Activated CD4-positive, alpha-beta T cell treated with anti-CD3 and anti-CD28 coated beads, Interleukin-2, amount 50 U/mL, for 24 hours (primary cell): ENCODE data around the gene TRAPPC5.

Experiments used
- DNase-seq, 2 donors: peaks; one replicate each; pipeline ENCODE4 v3.0.0-alpha.2; 2020; ENCODE audit warnings: low read depth in 1 of 2, low spot score in 1 of 2

Gene TRAPPC5

GRCh38 chr19:7674010-7675005, 6.3 kb upstream of the TRAPPC5 start:
- DNase-seq = peak in 1 of 2 donors; percentile 32

- DNase-seq = no peak
Measured at GRCh38 chr19:7676376-7676775, 4.3 kb upstream of the TRAPPC5 start.

- no peak for DNase-seq
Measured at GRCh38 chr19:7676854-7677253, 3.8 kb upstream of the TRAPPC5 start, which contains the start of gene MCEMP1. Gene MCEMP1 (plus strand): TSS chr19:7677090. CDS start chr19:7677121, 31 bp downstream.

- no peak for DNase-seq
Measured at GRCh38 chr19:7677669-7678311, 2.8 kb upstream of the TRAPPC5 start.

GRCh38 chr19:7678971-7679751, 1.5 kb upstream of the TRAPPC5 start:
- peak; percentile 43 to 65 for DNase-seq

- no peak for DNase-seq
Measured at GRCh38 chr19:7679771-7680605, 645 bp upstream of the TRAPPC5 start.

GRCh38 chr19:7681340-7682174, 924 bp downstream of the TRAPPC5 start:
- peak; percentile 61 to 87 for DNase-seq

- no peak for DNase-seq
Measured at GRCh38 chr19:7682175-7682855, 1.7 kb downstream of the TRAPPC5 start.

- no peak for DNase-seq
Measured at GRCh38 chr19:7685546-7686445, 5.2 kb downstream of the TRAPPC5 start.

GRCh38 chr19:7687177-7687576, 6.5 kb downstream of the TRAPPC5 start:
- no peak for DNase-seq

GRCh38 chr19:7689165-7689564, 8.5 kb downstream of the TRAPPC5 start:
- DNase-seq = no peak

- DNase-seq = no peak
Measured at GRCh38 chr19:7690779-7691258, 10.2 kb downstream of the TRAPPC5 start.

GRCh38 chr19:7691497-7691896, 10.9 kb downstream of the TRAPPC5 start:
- no peak for DNase-seq

- no peak for DNase-seq
Measured at GRCh38 chr19:7692417-7693088, 11.9 kb downstream of the TRAPPC5 start.

GRCh38 chr19:7694499-7694898, 13.9 kb downstream of the TRAPPC5 start:
- no peak for DNase-seq

GRCh38 chr19:7697721-7698287, 17.2 kb downstream of the TRAPPC5 start:
- DNase-seq = no peak

- DNase-seq = no peak
Measured at GRCh38 chr19:7698583-7698982, 17.9 kb downstream of the TRAPPC5 start.
